Cardiac septum (tissue), 1 donor: ENCODE measurements around the gene TP53INP2. TPM values are rescaled to one million over a fixed set of nuclear protein-coding genes. Genes with fewer than 3 reads are reported as not detected.
"Not testable (repeated sequence)": the region's sequence is repeated elsewhere in the genome, so short reads cannot be mapped to it uniquely, and the experiment has no call there.

ENCODE experiments used
- DNase-seq: peaks from one replicate; pipeline ENCODE4 v3.0.0-alpha.2; 2020; ENCODE audit warnings: low spot score
- intact Hi-C: fragments of 100-400 bp; cut with DNase I; formaldehyde crosslinking; loops from one replicate; pipeline ENCODE4 v1.14.0; 2022
- total RNA-seq: library from RNA; stranded (reverse); fragmentation: NEBNext Ultra II Directional; extraction: Animal tissue kit (Norgen Biotek cat#: 25700); gene quantifications from one replicate; pipeline ENCODE4 v1.2.1, GENCODE V29; 2021
- donor health status: DM: no; HTN: no; CAD: no.

The TP53INP2 gene
- total RNA-seq, 1 donor from 2014 or later, result 117 TPM

DNA sequence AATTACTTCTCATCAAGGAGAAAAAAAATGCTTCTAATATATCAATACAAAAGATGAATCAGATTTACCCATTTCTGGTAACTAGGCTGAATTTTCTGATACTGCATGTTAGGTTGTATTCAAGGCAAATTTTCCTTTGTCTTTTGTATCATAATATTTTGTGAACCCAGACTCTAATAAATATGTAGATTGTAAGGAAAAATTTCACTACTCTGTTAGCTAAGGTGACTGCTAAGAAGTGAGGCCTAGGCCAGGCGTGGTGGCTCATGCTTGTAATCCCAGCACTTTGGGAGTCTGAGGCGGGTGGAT lies 12.7 kb downstream of the TP53INP2 start:
- intact Hi-C loops, result no loop called here
- no peak for DNase-seq

DNA sequence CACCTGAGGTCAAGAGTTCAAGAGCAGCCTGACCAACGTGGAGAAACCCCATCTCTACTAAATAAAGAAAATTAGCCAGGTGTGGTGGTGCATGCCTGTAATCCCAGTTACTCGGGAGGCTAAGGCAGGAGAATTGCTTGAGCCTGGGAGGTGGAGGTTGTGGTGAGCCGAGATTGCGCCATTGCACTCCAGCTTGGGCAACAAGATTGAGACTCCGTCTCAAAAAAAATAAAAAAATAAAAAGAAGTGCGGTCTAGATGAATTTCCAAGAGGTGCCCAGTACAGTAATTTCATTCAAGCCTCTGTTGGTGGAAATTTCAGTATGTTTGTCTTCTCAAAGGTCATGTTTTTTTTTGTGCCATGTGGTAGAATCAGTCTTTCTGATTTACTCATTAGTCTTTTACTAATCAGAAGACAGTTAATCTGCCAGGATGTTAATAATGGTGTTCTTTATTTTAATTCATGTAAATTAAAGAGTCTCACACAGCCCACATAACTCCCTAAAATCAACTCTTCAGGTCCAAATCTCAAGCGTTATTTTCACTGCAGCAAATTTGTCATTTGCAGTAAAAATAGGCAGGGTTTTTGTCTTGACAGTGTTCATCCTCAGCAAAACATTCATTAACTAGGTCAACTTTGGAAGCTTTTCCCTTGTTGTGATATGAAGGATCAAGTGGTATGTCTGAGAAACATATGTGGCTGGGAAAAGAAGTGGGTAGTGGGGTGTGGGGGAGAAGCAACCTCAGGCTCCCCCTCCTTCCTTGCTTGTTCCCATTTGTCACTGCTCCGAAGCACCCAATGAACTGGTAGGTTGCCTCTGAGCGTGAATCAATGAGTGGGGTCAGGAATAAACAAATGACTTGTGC lies 13.3 kb downstream of the TP53INP2 start:
- intact Hi-C loops, result no loop called here

GRCh38 chr20:34719242-34720017 lies 15.3 kb downstream of the TP53INP2 start:
- DNase-seq, intact Hi-C loops: not testable (repeated sequence)

More for the DNA sequence above, 13.3 kb downstream of the TP53INP2 start:
- no peak for DNase-seq

GRCh38 chr20:34720266-34720665 lies 16.1 kb downstream of the TP53INP2 start:
- no peak for DNase-seq
- intact Hi-C loops, result no loop called here

DNA sequence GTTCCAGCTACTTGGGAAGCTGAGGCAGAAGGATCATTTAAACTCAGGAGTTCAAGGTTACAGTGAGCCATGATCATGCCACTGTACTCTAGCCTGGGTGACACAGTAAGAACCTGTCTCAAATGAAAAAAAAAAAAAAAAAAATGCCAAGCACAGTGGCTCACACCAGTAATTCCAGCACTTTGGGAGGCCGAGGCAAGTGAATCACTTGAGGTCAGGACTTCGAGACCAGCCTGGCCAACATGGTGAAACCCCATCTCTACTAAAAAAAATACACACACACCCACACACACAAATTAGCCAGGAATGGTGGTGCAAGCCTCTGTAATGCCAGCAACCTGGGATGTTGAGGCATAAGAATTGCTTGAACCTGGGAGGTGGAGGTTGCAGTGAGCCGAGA lies 18.4 kb downstream of the TP53INP2 start:
- DNase-seq, intact Hi-C loops: not testable (repeated sequence)

GRCh38 chr20:34724172-34724571 lies 20.0 kb downstream of the TP53INP2 start:
- intact Hi-C loops, result no loop called here
- no peak for DNase-seq

GRCh38 chr20:34729416-34729815 lies 25.3 kb downstream of the TP53INP2 start:
- intact Hi-C loops, result no loop called here
- no peak for DNase-seq

DNA sequence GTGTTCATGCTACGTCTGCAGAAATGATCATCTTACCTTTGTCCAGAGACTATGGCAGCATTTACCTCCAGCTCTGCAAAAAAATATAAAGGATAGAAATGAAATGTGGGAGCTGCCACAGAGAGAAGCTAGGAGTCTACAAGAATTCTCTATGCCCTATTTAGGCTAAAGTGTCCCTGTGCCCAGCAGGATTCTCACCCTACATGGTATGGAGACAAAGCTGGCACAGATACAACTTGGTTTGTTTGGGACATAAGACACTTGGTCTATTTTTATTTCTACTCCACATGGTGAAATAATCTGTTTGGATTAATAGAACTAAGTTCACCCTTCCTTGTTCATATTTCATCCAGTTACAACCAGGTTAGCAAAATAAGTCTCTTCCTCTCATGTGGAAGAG lies 28.4 kb downstream of the TP53INP2 start:
- intact Hi-C loops, result no loop called here
- no peak for DNase-seq

- DNase-seq, result no peak
- intact Hi-C loops, result no loop called here
Measured at GRCh38 chr20:34736106-34736735, 32.1 kb downstream of the TP53INP2 start.

- no peak for DNase-seq
- intact Hi-C loops, result no loop called here
Measured at GRCh38 chr20:34743039-34743438, 38.9 kb downstream of the TP53INP2 start.

GRCh38 chr20:34744340-34744739 lies 40.2 kb downstream of the TP53INP2 start:
- DNase-seq, result no peak
- intact Hi-C loops, result no loop called here

DNA sequence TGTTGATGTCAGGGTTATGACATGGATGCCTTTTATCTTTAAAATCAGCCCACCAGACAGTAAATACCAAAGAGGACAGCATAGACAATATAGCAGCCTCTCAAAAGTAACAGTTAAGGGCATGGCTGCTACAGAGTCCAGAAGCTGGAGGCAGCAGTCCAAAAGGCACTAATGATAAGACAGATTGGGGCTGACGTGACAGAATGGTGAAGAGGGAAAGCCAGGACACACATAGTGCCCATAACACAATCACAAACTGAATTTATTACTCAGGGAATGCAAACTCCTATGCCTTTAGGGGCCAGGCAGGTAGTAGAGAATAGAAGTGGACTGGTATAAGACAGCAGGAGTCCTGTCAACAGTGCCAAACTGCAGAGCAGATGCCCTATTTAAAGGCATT lies 40.7 kb downstream of the TP53INP2 start:
- intact Hi-C loops, result no loop called here
- DNase-seq, result no peak

DNA sequence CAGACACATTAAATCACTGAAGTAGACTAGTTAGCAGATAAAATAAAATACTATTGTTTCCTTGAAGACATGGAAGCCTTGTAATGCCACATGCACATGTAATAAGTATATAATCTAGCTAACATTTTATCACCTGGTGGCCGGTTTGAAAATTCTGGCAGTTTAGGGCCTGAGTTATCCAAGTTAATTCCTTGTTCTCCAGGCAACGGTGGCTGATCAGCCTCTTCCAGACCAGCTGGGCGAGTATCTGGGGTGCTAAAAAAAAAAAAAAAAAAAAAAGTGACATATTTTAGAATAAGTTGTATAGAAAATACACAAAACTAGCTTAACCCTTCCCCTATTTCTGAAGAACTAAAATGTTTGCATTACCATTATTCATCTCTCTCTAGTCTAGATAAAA lies 42.5 kb downstream of the TP53INP2 start:
- no peak for DNase-seq
- intact Hi-C loops, result no loop called here

GRCh38 chr20:34747479-34747878 lies 43.3 kb downstream of the TP53INP2 start:
- DNase-seq, result no peak
- intact Hi-C loops, result no loop called here

DNA sequence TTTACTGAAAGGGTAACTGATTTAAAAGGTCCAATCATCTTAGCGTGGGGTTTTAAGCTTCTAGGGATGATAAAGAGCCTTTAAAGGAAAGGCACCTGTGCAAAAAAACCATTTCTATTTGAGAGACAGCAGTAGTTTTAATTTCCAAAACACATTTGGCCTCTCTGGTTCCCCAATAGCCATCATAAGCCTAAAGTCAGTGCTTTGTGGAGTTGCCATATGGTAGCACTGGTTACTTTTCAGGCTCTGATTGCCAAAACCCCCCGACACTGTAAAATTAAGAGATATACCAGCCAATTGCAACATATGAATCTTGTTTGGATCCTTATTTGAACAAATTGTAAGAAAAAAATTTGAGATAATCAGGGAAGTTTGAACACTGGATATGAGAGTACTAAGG lies 44.6 kb downstream of the TP53INP2 start:
- intact Hi-C loops, result no loop called here
- no peak for DNase-seq

- no peak for DNase-seq
- intact Hi-C loops, result no loop called here
Measured at GRCh38 chr20:34750484-34750883, 46.3 kb downstream of the TP53INP2 start.

- DNase-seq, result no peak
- intact Hi-C loops, result no loop called here
Measured at GRCh38 chr20:34751453-34751852, 47.3 kb downstream of the TP53INP2 start.

GRCh38 chr20:34753706-34754461 lies 49.7 kb downstream of the TP53INP2 start:
- no peak for DNase-seq
- intact Hi-C loops, result no loop called here

GRCh38 chr20:34754611-34755010 lies 50.5 kb downstream of the TP53INP2 start:
- intact Hi-C loops, result no loop called here
- DNase-seq, result no peak

- intact Hi-C loops, result no loop called here
Measured at GRCh38 chr20:34755367-34755766, 51.2 kb downstream of the TP53INP2 start.

More at GRCh38 chr20:34755367-34755766, 51.2 kb downstream of the TP53INP2 start:
- DNase-seq, result no peak
